Measurements from ENCODE around the gene FNDC1. TPM values are rescaled to one million over a fixed set of nuclear protein-coding genes. Genes with fewer than 3 reads are reported as not detected.

The FNDC1 gene
- total and polyA plus RNA-seq, 10 of the 15 experiments (the other 5 are each of a cell fraction or from before 2014, with no cell fraction given), result not detected

DNA sequence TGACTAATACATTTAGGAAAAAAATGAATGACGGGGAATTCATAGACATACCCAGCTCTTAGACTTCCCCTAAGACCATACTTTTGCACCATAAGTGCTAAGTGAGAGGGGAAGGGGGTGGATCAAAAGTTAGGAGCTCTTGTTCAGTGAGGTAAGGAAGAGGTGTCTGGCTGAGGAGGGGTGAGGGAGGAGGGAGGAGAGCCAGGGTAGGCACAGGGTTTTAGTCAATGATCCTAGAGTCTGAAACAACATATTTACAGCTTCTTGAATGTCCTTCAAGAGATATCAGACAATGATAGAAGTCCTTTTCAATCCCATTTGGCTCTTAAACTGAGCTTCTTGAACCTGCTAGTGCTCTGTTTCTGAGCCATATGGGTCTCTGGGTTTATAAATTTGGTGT is 135.4 kb downstream of the FNDC1 start:
- H3K9me3 ChIP-seq (replicated peaks; ENCODE audit: control insufficient read depth, insufficient read depth, low read length), result no peaks in the 10 kb centered on the region
- no peak overlapping the region for H3K4me2 ChIP-seq (ENCODE audit: control insufficient read depth, insufficient read depth)
- no peaks in the 10 kb centered on the region for H3K79me2 ChIP-seq (ENCODE audit: control insufficient read depth, insufficient read depth, low read length)
- ChIA-PET RAD21 (ENCODE audit: unreplicated experiment) (no interaction called here), CTCF (no interaction called here), SMC1A (ENCODE audit: uncharacterized antibody, unreplicated experiment) (no interaction called here), POLR2A (no interaction called here)
- H3K4me1 ChIP-seq (ENCODE audit: control insufficient read depth, insufficient read depth, low read length), result no peaks in the 10 kb centered on the region
- no peaks in the 10 kb centered on the region for H3K36me3 ChIP-seq (ENCODE audit: control insufficient read depth in 2 of 2, insufficient read depth in 2 of 2, low read length in 1 of 2)
- no peak for DNase-seq (ENCODE audit: low read depth, low spot score)
- H2AFZ ChIP-seq (ENCODE audit: control insufficient read depth, low read depth, low read length), result no peak overlapping the region
- no peaks in the 10 kb centered on the region for H4K20me1 ChIP-seq (ENCODE audit: control insufficient read depth, insufficient read depth)
- no peak overlapping the region for H3K4me3 ChIP-seq
- WGBS (ENCODE audit: insufficient coverage, insufficient replicate concordance, low lambda C conversion rate, missing lambda C conversion rate), result 76% methylated on average over 1 of the region's 1 CpG
- in situ Hi-C loops (cut with MboI), result no loop called here
- no TSS peak for BruUV-seq (replicated peaks)
- H3K27me3 ChIP-seq (replicated peaks in 1 of 2; ENCODE audit: control insufficient read depth in 2 of 2, insufficient read depth in 2 of 2, low read length in 1 of 2), result no peaks in the 10 kb centered on the region; a peak in 2 of 4 replicates
- no peak for TF ChIP-seq SUPT20H (IDR thresholded peaks at IDR 0.05; ENCODE audit: borderline replicate concordance, control insufficient read depth, low read depth, low read length)
- no peak for TF ChIP-seq BACH1 (IDR thresholded peaks at IDR 0.05; ENCODE audit: borderline replicate concordance)
- no peak for TF ChIP-seq YBX1 (IDR thresholded peaks at IDR 0.05)
- TF ChIP-seq, protein P1, sequence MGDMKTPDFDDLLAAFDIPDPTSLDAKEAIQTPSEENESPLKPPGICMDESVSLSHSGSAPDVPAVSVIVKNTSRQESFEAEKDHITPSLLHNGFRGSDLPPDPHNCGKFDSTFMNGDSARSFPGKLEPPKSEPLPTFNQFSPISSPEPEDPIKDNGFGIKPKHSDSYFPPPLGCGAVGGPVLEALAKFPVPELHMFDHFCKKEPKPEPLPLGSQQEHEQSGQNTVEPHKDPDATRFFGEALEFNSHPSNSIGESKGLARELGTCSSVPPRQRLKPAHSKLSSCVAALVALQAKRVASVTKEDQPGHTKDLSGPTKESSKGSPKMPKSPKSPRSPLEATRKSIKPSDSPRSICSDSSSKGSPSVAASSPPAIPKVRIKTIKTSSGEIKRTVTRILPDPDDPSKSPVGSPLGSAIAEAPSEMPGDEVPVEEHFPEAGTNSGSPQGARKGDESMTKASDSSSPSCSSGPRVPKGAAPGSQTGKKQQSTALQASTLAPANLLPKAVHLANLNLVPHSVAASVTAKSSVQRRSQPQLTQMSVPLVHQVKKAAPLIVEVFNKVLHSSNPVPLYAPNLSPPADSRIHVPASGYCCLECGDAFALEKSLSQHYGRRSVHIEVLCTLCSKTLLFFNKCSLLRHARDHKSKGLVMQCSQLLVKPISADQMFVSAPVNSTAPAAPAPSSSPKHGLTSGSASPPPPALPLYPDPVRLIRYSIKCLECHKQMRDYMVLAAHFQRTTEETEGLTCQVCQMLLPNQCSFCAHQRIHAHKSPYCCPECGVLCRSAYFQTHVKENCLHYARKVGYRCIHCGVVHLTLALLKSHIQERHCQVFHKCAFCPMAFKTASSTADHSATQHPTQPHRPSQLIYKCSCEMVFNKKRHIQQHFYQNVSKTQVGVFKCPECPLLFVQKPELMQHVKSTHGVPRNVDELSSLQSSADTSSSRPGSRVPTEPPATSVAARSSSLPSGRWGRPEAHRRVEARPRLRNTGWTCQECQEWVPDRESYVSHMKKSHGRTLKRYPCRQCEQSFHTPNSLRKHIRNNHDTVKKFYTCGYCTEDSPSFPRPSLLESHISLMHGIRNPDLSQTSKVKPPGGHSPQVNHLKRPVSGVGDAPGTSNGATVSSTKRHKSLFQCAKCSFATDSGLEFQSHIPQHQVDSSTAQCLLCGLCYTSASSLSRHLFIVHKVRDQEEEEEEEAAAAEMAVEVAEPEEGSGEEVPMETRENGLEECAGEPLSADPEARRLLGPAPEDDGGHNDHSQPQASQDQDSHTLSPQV (IDR thresholded peaks at IDR 0.05), result no peak
- no peak for TF ChIP-seq ZNF384 (IDR thresholded peaks at IDR 0.05; ENCODE audit: borderline replicate concordance, low read depth, low read length)
- TF ChIP-seq, protein P2, sequence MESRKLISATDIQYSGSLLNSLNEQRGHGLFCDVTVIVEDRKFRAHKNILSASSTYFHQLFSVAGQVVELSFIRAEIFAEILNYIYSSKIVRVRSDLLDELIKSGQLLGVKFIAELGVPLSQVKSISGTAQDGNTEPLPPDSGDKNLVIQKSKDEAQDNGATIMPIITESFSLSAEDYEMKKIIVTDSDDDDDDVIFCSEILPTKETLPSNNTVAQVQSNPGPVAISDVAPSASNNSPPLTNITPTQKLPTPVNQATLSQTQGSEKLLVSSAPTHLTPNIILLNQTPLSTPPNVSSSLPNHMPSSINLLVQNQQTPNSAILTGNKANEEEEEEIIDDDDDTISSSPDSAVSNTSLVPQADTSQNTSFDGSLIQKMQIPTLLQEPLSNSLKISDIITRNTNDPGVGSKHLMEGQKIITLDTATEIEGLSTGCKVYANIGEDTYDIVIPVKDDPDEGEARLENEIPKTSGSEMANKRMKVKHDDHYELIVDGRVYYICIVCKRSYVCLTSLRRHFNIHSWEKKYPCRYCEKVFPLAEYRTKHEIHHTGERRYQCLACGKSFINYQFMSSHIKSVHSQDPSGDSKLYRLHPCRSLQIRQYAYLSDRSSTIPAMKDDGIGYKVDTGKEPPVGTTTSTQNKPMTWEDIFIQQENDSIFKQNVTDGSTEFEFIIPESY (IDR thresholded peaks at IDR 0.05), result no peak
- intact Hi-C loops (cut with micrococcal nuclease; ENCODE audit: unreplicated experiment), result no loop called here
- no peak overlapping the region for H3K27ac ChIP-seq (ENCODE audit: control insufficient read depth, insufficient read depth)
- no peak for ATAC-seq
- FAIRE-seq, result no peak
- H3K9ac ChIP-seq (ENCODE audit: control insufficient read depth, insufficient read depth, low read length), result no peak overlapping the region
